ENCODE measurements around the gene ADGRA1. TPM values are rescaled to one million over a fixed set of nuclear protein-coding genes. Genes with fewer than 3 reads are reported as not detected.

Gene ADGRA1
- total RNA-seq, 2 experiments from 2014 or later = not detected

DNA sequence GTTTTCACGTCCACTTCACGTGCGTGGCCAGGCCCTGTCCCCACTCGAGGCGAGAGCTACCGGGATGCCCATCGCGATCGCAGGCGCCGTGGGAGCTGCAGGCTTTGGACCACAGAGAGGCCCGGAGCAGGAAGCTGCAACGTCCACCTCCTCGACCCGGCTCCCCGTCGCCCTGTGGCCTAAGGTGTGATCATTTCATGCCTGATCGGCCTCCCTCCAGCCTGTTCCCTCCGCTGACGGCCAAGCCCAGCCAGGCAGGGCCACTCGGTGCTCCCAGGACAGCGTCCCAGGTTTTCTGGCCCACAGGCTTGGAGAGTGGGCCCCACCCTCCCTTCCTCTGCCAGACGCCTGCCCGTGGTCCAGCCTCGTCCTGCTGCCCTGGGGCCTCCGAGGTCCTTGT is 91.9 kb downstream of the ADGRA1 start:
- no peak overlapping the region for H2AFZ ChIP-seq (ENCODE audit: low read length)
- ChIA-PET CTCF (ENCODE audit: unreplicated experiment) (no interaction called here), POLR2A (no interaction called here)
- no peak overlapping the region for H3K4me3 ChIP-seq (ENCODE audit: low read depth, low read length, poor library complexity, severe bottlenecking)
- no peaks in the 10 kb centered on the region for H3K36me3 ChIP-seq (ENCODE audit: insufficient read depth, low read length)
- no peak for TF ChIP-seq EZH2phosphoT487 (IDR thresholded peaks at IDR 0.05; ENCODE audit: borderline replicate concordance, low read depth, low read length)
- TF ChIP-seq, protein P1, sequence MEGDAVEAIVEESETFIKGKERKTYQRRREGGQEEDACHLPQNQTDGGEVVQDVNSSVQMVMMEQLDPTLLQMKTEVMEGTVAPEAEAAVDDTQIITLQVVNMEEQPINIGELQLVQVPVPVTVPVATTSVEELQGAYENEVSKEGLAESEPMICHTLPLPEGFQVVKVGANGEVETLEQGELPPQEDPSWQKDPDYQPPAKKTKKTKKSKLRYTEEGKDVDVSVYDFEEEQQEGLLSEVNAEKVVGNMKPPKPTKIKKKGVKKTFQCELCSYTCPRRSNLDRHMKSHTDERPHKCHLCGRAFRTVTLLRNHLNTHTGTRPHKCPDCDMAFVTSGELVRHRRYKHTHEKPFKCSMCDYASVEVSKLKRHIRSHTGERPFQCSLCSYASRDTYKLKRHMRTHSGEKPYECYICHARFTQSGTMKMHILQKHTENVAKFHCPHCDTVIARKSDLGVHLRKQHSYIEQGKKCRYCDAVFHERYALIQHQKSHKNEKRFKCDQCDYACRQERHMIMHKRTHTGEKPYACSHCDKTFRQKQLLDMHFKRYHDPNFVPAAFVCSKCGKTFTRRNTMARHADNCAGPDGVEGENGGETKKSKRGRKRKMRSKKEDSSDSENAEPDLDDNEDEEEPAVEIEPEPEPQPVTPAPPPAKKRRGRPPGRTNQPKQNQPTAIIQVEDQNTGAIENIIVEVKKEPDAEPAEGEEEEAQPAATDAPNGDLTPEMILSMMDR (conservative IDR thresholded peaks at IDR 0.05; ENCODE audit: low read length) = no peak
- H3K4me2 ChIP-seq (ENCODE audit: low read length) = no peak overlapping the region
- H3K4me1 ChIP-seq (ENCODE audit: insufficient read depth, low read length, poor library complexity, severe bottlenecking) = no peaks in the 10 kb centered on the region
- no peak for DNase-seq (ENCODE audit: low spot score)
- no TSS peak for BruUV-seq (replicated peaks)
- no peak overlapping the region for H3K27ac ChIP-seq (ENCODE audit: low read depth, low read length, poor library complexity, severe bottlenecking)
- intact Hi-C loops (cut with micrococcal nuclease; ENCODE audit: unreplicated experiment) = no loop called here
- no peaks in the 10 kb centered on the region for H4K20me1 ChIP-seq (ENCODE audit: insufficient read depth, low read length)
- 0 out of 2 replicates have a peak, but pooled peaks cover 7% of the 10 kb centered on the region for H3K9me3 ChIP-seq (ENCODE audit: low read length)
- H3K9me2 ChIP-seq (ENCODE audit: insufficient read depth, low read length) = no peaks in the 10 kb centered on the region
- no peaks in the 10 kb centered on the region for H3K79me2 ChIP-seq (ENCODE audit: insufficient read depth, low read depth, low read length)

DNA sequence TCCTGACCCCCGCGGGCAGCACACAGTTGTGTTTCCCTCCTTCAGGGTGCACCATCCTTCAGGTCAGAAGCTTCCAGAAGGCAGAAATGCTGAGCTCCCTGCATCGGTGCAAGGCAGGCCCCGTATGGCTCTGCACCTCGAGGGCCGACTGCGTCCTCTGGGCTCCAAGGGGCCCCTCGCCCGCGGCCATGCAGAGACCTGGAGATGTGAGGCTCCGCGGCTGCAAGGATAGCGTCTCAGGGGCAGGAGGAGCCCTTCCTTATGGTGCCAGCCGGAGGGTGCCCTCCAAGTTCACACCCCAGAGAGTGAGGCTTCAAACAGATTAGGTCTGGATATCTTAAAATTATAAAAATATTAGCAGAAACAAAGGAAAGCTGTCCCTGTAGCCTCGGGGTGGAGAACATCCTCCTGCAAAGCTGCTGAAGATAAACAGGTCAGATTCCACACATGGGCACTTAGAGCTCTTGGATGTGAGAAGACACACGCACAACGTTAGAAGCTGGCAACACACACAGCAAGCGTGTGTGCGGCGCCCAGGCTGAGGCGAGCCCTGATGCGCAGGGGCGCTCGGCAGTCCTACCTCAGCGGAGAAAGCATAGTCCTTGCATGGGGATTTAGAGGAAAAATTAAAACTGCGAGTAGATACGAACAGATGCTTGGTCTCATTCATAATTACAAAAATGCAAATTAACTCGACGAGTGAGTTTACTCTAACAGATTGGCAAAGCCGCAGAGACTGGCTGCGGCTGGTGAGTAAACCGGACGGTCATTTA is 92.7 kb downstream of the ADGRA1 start:
- Histone ChIP-seq H3K4me3 (ENCODE audit: low read depth, low read length, poor library complexity, severe bottlenecking) (no peak overlapping the region), H2AFZ (ENCODE audit: low read length) (no peak overlapping the region), H3K9me2 (ENCODE audit: insufficient read depth, low read length) (no peaks in the 10 kb centered on the region), H3K9me3 (ENCODE audit: low read length) (0 out of 2 replicates have a peak, but pooled peaks cover 7% of the 10 kb centered on the region), H3K79me2 (ENCODE audit: insufficient read depth, low read depth, low read length) (no peaks in the 10 kb centered on the region), H3K4me1 (ENCODE audit: insufficient read depth, low read length, poor library complexity, severe bottlenecking) (no peaks in the 10 kb centered on the region), H3K27ac (ENCODE audit: low read depth, low read length, poor library complexity, severe bottlenecking) (no peak overlapping the region), H3K36me3 (ENCODE audit: insufficient read depth, low read length) (no peaks in the 10 kb centered on the region), H3K4me2 (ENCODE audit: low read length) (no peak overlapping the region), H4K20me1 (ENCODE audit: insufficient read depth, low read length) (no peaks in the 10 kb centered on the region)
- ChIA-PET CTCF (ENCODE audit: unreplicated experiment) (no interaction called here), POLR2A (no interaction called here)
- no peak for DNase-seq (ENCODE audit: low spot score)
- intact Hi-C loops (cut with micrococcal nuclease; ENCODE audit: unreplicated experiment) = no loop called here
- BruUV-seq (replicated peaks) = no TSS peak
- TF ChIP-seq, protein P1 (conservative IDR thresholded peaks at IDR 0.05; ENCODE audit: low read length) = no peak
- TF ChIP-seq EZH2phosphoT487 (IDR thresholded peaks at IDR 0.05; ENCODE audit: borderline replicate concordance, low read depth, low read length) = no peak

DNA sequence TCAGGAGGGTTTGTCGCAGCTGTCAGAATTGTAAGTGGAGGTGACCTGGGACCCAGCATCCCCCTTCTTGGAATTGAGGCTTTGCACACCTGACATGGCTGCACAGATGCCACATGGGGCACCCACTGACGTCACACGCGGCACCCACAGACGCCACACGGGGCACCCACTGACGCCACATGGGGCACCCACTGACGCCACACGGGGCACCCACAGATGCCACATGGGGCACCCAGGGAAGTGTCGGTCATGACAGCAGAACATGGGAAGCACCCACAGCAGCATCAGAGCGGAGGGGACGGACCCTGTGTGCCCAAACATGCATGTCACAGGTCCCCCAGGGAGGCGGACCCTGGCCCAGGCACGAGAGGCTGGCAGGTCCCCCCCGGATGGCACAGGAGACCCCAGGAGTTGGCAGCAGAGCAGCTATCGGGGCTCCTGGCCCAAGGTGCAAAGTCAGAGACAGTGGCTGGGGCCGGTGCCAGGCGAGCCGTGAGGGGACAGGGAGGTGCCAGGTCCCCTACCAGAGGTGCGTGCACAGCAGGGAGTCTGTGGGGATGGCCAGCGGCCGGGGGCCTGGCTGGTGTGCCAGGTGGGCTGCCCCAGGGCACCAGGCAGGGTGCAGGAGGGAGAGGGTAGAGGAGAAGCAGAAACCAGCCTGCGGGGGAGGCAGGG is 93.4 kb downstream of the ADGRA1 start:
- intact Hi-C loops (cut with micrococcal nuclease; ENCODE audit: unreplicated experiment) = no loop called here
- CTCF ChIA-PET (ENCODE audit: unreplicated experiment) = no interaction called here
- TF ChIP-seq EZH2phosphoT487 (IDR thresholded peaks at IDR 0.05; ENCODE audit: borderline replicate concordance, low read depth, low read length) = no peak
- TF ChIP-seq, protein P1 (conservative IDR thresholded peaks at IDR 0.05; ENCODE audit: low read length) = no peak
- Histone ChIP-seq H3K36me3 (ENCODE audit: insufficient read depth, low read length) (no peaks in the 10 kb centered on the region), H3K4me1 (ENCODE audit: insufficient read depth, low read length, poor library complexity, severe bottlenecking) (no peaks in the 10 kb centered on the region), H3K79me2 (ENCODE audit: insufficient read depth, low read depth, low read length) (no peaks in the 10 kb centered on the region), H3K4me2 (ENCODE audit: low read length) (no peak overlapping the region), H3K9me3 (ENCODE audit: low read length) (0 out of 2 replicates have a peak, but pooled peaks cover 7% of the 10 kb centered on the region), H3K4me3 (ENCODE audit: low read depth, low read length, poor library complexity, severe bottlenecking) (no peak overlapping the region), H3K27ac (ENCODE audit: low read depth, low read length, poor library complexity, severe bottlenecking) (no peak overlapping the region), H2AFZ (ENCODE audit: low read length) (no peak overlapping the region), H3K9me2 (ENCODE audit: insufficient read depth, low read length) (no peaks in the 10 kb centered on the region), H4K20me1 (ENCODE audit: insufficient read depth, low read length) (no peaks in the 10 kb centered on the region)
- POLR2A ChIA-PET = no interaction called here
- BruUV-seq (replicated peaks) = no TSS peak
- no peak for DNase-seq (ENCODE audit: low spot score)
